SIG-M5 treated with dmso at 0.1 percent for 504 hours (cell line): ENCODE data around the gene NAA30.

Experiments
- DNase-seq: peaks from one replicate; lab custom pipeline; 2025; ENCODE audit not compliant: unreplicated experiment; lab: John Stamatoyannopoulos, UW

NAA30 gene

GRCh38 chr14:57392830-57393229 is 2.4 kb downstream of the NAA30 start:
- no peak for DNase-seq

- DNase-seq = no peak
Measured at GRCh38 chr14:57400556-57401494, 10.4 kb downstream of the NAA30 start.

GRCh38 chr14:57401501-57401900 is 11.1 kb downstream of the NAA30 start:
- DNase-seq = no peak

GRCh38 chr14:57402173-57402852 is 11.9 kb downstream of the NAA30 start:
- DNase-seq = no peak

- no peak for DNase-seq
Measured at GRCh38 chr14:57403521-57403864, 13.1 kb downstream of the NAA30 start.

DNA sequence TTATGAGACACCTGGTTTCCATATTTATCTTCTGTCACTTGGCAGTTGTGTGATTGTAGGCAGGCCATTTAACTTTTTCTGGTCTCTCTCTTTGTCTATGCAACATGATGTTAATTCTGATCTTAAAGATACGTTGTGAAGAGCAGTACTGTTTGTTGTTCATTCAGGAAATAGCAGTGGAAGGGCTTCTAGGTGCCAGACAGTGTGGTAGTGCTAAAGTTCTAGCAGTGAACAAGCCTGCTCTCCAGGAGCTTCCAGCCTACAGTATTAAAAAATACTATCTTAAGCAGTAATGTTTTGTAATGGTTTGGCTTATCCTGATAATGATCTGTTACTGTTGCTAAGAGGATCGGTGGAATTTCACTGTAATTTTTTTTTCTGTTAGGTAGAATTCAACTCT is 15.2 kb downstream of the NAA30 start:
- no peak for DNase-seq

- no peak for DNase-seq
Measured at GRCh38 chr14:57408037-57408436, 17.7 kb downstream of the NAA30 start.

GRCh38 chr14:57408634-57409033 is 18.2 kb downstream of the NAA30 start:
- DNase-seq = no peak

- no peak for DNase-seq
Measured at GRCh38 chr14:57412341-57412740, 22.0 kb downstream of the NAA30 start.

- no peak for DNase-seq
Measured at GRCh38 chr14:57413849-57414248, 23.5 kb downstream of the NAA30 start.

GRCh38 chr14:57417228-57417627 is 26.8 kb downstream of the NAA30 start:
- DNase-seq = no peak

DNA sequence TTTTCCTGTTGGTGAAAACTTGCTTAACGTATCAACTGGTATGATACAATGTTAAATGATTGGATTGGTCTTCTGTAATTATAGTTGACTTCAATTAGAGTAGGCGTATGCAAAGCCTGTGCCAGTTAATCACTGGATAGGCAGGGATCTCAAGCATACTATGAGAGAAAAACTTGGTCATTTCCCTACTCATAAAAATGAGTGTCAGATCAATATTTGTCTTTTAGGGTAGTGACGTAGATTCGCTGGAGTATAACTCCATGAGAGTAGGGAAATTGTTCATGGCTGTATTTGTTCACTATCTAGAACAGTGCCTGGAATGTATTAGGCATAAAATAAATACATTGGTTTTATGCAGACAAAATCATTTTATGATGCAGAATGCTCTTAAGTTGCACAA is 28.6 kb downstream of the NAA30 start:
- DNase-seq = no peak

- no peak for DNase-seq
Measured at GRCh38 chr14:57420033-57420432, 29.6 kb downstream of the NAA30 start.

- no peak for DNase-seq
Measured at GRCh38 chr14:57420986-57421385, 30.6 kb downstream of the NAA30 start.

- no peak for DNase-seq
Measured at GRCh38 chr14:57435923-57436322, 45.5 kb downstream of the NAA30 start.

DNA sequence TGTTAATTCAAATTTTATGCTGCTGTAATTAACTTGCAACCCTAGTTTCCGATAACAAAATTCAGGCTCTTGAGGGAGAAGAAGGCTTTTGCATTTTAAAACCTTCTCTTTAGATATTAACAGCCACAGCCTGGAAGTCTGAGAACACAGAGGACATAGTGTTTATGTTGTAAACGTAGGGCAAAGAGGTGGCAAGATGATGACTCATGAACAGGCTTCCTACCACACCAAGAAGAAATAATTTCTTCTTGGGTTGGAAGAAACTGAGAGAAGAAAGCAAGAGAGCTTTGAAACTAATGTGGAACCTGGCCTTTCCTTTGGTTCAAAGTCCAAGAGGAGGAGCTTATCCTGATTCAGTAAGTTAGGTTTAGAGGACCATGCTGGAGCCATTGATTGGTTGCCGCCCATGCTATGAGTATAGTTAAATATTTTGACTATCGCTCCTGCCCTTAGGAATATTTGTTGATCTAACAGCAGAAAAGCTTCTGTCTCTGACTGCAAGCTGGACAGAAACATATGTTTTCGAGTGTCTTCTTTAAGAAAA is 71.5 kb downstream of the NAA30 start:
- no peak for DNase-seq

DNA sequence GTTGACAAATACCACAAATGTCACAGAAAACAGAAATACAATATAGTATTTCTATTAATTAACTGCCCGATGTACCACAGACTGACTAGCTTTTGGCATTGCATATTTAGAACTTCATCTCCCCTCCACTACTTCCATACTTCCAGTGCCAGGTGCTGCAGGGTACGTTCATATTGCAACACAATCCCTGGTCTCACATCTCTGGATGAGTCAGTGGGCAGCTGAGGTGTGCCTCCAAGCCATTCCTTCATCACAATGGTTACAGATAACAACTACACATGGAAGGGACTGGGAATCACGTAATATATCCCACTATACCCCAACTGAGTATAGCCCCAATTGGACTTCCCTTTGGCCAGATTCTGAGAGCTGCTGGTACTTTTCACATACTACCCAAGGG is 72.2 kb downstream of the NAA30 start:
- no peak for DNase-seq

GRCh38 chr14:57464008-57464730 is 73.8 kb downstream of the NAA30 start:
- no peak for DNase-seq
